Measurements from ENCODE around the gene ENPP1.

The ENPP1 gene

GRCh38 chr6:131764350-131764749 lies 43.5 kb upstream of the ENPP1 start:
- no peak for DNase-seq
- H3K9me3 ChIP-seq: no peaks in the 10 kb centered on the region

GRCh38 chr6:131765081-131765803 lies 42.6 kb upstream of the ENPP1 start:
- no peak for TF ChIP-seq CTCF (IDR thresholded peaks at IDR 0.05; ENCODE audit: low read depth, low read length)
- Histone ChIP-seq H3K27me3 (no peaks in the 10 kb centered on the region; the same call in 1 of the 2 replicates), H3K36me3 (no peaks in the 10 kb centered on the region), H3K4me3 (ENCODE audit: low read depth, low read length) (no peak overlapping the region), H3K9me3 (no peaks in the 10 kb centered on the region), H3K4me1 (no peaks in the 10 kb centered on the region)
- no peak for DNase-seq

More at GRCh38 chr6:131764350-131764749, 43.5 kb upstream of the ENPP1 start:
- TF ChIP-seq CTCF (IDR thresholded peaks at IDR 0.05; ENCODE audit: low read depth, low read length): no peak
- H3K36me3 ChIP-seq: no peaks in the 10 kb centered on the region
- no peak overlapping the region for H3K4me3 ChIP-seq (ENCODE audit: low read depth, low read length)
- no peaks in the 10 kb centered on the region; the same call in 1 of the 2 replicates for H3K27me3 ChIP-seq
- H3K4me1 ChIP-seq: no peaks in the 10 kb centered on the region

GRCh38 chr6:131765804-131766135 lies 42.0 kb upstream of the ENPP1 start:
- no peak overlapping the region for H3K4me3 ChIP-seq (ENCODE audit: low read depth, low read length)
- no peaks in the 10 kb centered on the region for H3K4me1 ChIP-seq
- no peak for DNase-seq
- H3K27me3 ChIP-seq: no peaks in the 10 kb centered on the region; the same call in 1 of the 2 replicates
- no peaks in the 10 kb centered on the region for H3K36me3 ChIP-seq
- H3K9me3 ChIP-seq: no peaks in the 10 kb centered on the region
- no peak for TF ChIP-seq CTCF (IDR thresholded peaks at IDR 0.05; ENCODE audit: low read depth, low read length)

DNA sequence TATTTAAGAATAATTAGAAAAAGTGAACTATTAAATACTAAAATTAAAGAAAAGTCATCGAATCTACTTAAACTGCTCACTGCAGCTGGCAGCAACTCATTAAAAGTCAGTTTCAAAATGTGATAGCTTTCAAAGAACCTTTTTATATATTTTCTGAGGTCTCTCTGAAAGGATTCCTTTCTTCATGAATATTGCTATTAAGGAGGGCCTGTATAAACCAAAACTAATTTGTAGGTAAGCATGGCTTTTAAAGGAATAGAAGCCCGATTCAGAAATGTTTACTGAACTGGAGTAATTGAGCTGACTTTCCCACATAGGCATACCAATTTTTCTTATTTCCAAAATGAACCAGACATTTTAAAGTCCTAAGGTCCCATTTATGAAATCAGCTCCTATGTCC lies 41.2 kb upstream of the ENPP1 start:
- H3K36me3 ChIP-seq: no peaks in the 10 kb centered on the region
- no peaks in the 10 kb centered on the region for H3K4me1 ChIP-seq
- DNase-seq: no peak
- H3K9me3 ChIP-seq: no peaks in the 10 kb centered on the region
- H3K27me3 ChIP-seq: no peaks in the 10 kb centered on the region; the same call in 1 of the 2 replicates
- no peak for TF ChIP-seq CTCF (IDR thresholded peaks at IDR 0.05; ENCODE audit: low read depth, low read length)
- no peak overlapping the region for H3K4me3 ChIP-seq (ENCODE audit: low read depth, low read length)

DNA sequence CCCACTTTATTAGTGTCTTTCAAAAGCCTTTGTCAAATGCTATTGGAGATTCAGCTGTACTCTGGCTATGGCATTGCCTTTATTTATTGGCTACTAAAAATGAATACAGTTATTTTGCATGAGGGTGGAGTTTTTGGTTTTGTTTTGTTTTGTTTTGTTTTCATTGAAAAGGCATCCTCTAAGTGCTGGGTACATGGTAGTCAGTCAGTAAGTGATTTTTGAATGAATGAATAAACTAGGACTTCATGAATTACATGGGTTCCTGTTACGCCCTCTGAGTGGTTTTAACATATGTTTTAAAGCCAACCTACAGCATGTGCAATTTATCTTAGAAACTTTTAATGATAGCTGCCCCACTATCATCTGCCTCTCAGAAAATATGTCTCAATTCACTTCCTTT lies 38.9 kb upstream of the ENPP1 start:
- no peak for TF ChIP-seq CTCF (IDR thresholded peaks at IDR 0.05; ENCODE audit: low read depth, low read length)
- no peaks in the 10 kb centered on the region for H3K36me3 ChIP-seq

GRCh38 chr6:131769385-131770141 lies 38.3 kb upstream of the ENPP1 start:
- Histone ChIP-seq H3K36me3 (no peaks in the 10 kb centered on the region), H3K4me1 (no peaks in the 10 kb centered on the region), H3K9me3 (no peaks in the 10 kb centered on the region), H3K27me3 (no peaks in the 10 kb centered on the region; the same call in 1 of the 2 replicates), H3K4me3 (ENCODE audit: low read depth, low read length) (no peak overlapping the region)
- TF ChIP-seq CTCF (IDR thresholded peaks at IDR 0.05; ENCODE audit: low read depth, low read length): no peak
- no peak for DNase-seq

More for the DNA sequence above, 38.9 kb upstream of the ENPP1 start:
- Histone ChIP-seq H3K9me3 (no peaks in the 10 kb centered on the region), H3K27me3 (no peaks in the 10 kb centered on the region; the same call in 1 of the 2 replicates), H3K4me3 (ENCODE audit: low read depth, low read length) (no peak overlapping the region), H3K4me1 (no peaks in the 10 kb centered on the region)
- no peak for DNase-seq

Measured in BE2C (cell line).